ENCODE measurements around the gene MED7. TPM values are rescaled to one million over a fixed set of nuclear protein-coding genes. Genes with fewer than 3 reads are reported as not detected.
A peak's percentile ranks its signal among the peaks of the same experiment; 100 is the strongest.

MED7 gene
- total and polyA plus RNA-seq, 2 of the 4 experiments (the other 2 are of a cell fraction): 8.6 to 9.0 TPM

- WGBS, 2 experiments (ENCODE audit: extremely low coverage in 2 of 2, insufficient read length in 1 of 2): no CpG with 5 or more reads among the region's 7 CpGs
- Histone ChIP-seq H3K4me2 (ENCODE audit: low read depth, low read length) (no peak overlapping the region), H3K79me1 (ENCODE audit: low read depth in 1 of 2, low read length in 2 of 2) (no peaks in the 10 kb centered on the region; a peak in 1 of 4 replicates), H3K4me1 (ENCODE audit: control insufficient read depth, insufficient read depth, low read length) (no peaks in the 10 kb centered on the region), H2AK9ac (replicated peaks; ENCODE audit: low read depth, low read length, poor library complexity) (no peak overlapping the region), H2BK15ac (ENCODE audit: low read depth, low read length) (no peak overlapping the region), H4K20me1 (ENCODE audit: insufficient read depth, low read length) (no peaks in the 10 kb centered on the region), H3K14ac (replicated peaks; ENCODE audit: low read depth, low read length) (no peak overlapping the region), H3K27ac (ENCODE audit: insufficient read depth, low read length) (no peak overlapping the region), H3K9me3 (ENCODE audit: control insufficient read depth, insufficient read depth, low read length) (no peaks in the 10 kb centered on the region), H4K8ac (ENCODE audit: low read depth in 2 of 2, low read length in 2 of 2) (no peak overlapping the region), H3K9ac (ENCODE audit: low read depth, low read length) (no peak overlapping the region), H3K23ac (ENCODE audit: low read depth, low read length) (no peak overlapping the region), H3K18ac (ENCODE audit: low read depth, low read length) (no peak overlapping the region), H2BK20ac (ENCODE audit: low read depth, low read length) (no peak overlapping the region), H3K4ac (ENCODE audit: low read depth, low read length) (no peak overlapping the region), H3K36me3 (ENCODE audit: control insufficient read depth, insufficient read depth, low read length) (no peaks in the 10 kb centered on the region), H2AK5ac (ENCODE audit: low read depth, low read length) (no peak overlapping the region), H2AFZ (replicated peaks; ENCODE audit: low read length, poor library complexity) (no peak overlapping the region), H3K56ac (ENCODE audit: extremely low read depth, insufficient read depth, low read length) (no peak overlapping the region), H3K9me1 (ENCODE audit: insufficient read depth, low read length) (no peaks in the 10 kb centered on the region), H4K91ac (ENCODE audit: insufficient read depth, low read depth, low read length) (no peak overlapping the region), H3K4me3 (ENCODE audit: insufficient read depth, low read depth, low read length) (no peak overlapping the region), H3K27me3 (ENCODE audit: control insufficient read depth, insufficient read depth, low read length) (no peaks in the 10 kb centered on the region), H2BK120ac (ENCODE audit: low read depth, low read length) (no peak overlapping the region), H2BK5ac (ENCODE audit: low read depth, low read length, poor library complexity, severe bottlenecking) (no peak overlapping the region), H4K5ac (ENCODE audit: low read depth, low read length) (no peak overlapping the region)
- TF ChIP-seq RCOR1 (IDR thresholded peaks at IDR 0.05; ENCODE audit: insufficient replicate concordance, low read length) (no peak), MAFK (IDR thresholded peaks at IDR 0.05; ENCODE audit: low read depth, low read length) (no peak), NFE2L2 (IDR thresholded peaks at IDR 0.05; ENCODE audit: low read depth, low read length) (no peak), USF2 (IDR thresholded peaks at IDR 0.05; ENCODE audit: low read depth, low read length) (no peak), FOS (IDR thresholded peaks at IDR 0.05; ENCODE audit: low read depth, low read length) (no peak), SMC3 (IDR thresholded peaks at IDR 0.05; ENCODE audit: low read depth, low read length) (no peak), MXI1 (IDR thresholded peaks at IDR 0.05; ENCODE audit: borderline replicate concordance, low read depth, low read length) (no peak), RFX5 (IDR thresholded peaks at IDR 0.05; ENCODE audit: low read depth, low read length) (no peak), CHD1 (IDR thresholded peaks at IDR 0.05; ENCODE audit: low read depth, low read length) (no peak), BHLHE40 (IDR thresholded peaks at IDR 0.05; ENCODE audit: low read depth, low read length) (no peak)
- TF ChIP-seq, protein P1, sequence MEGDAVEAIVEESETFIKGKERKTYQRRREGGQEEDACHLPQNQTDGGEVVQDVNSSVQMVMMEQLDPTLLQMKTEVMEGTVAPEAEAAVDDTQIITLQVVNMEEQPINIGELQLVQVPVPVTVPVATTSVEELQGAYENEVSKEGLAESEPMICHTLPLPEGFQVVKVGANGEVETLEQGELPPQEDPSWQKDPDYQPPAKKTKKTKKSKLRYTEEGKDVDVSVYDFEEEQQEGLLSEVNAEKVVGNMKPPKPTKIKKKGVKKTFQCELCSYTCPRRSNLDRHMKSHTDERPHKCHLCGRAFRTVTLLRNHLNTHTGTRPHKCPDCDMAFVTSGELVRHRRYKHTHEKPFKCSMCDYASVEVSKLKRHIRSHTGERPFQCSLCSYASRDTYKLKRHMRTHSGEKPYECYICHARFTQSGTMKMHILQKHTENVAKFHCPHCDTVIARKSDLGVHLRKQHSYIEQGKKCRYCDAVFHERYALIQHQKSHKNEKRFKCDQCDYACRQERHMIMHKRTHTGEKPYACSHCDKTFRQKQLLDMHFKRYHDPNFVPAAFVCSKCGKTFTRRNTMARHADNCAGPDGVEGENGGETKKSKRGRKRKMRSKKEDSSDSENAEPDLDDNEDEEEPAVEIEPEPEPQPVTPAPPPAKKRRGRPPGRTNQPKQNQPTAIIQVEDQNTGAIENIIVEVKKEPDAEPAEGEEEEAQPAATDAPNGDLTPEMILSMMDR (conservative IDR thresholded peaks at IDR 0.05; ENCODE audit: low read depth, low read length): no peak
- BruUV-seq (replicated peaks): no TSS peak
- dilution Hi-C loops (cut with HindIII; ENCODE audit: low sequenced_read_pairs, unreplicated experiment): no loop called here
- POLR2A ChIA-PET (ENCODE audit: unreplicated experiment): no interaction called here
- CTCF ChIA-PET: interaction anchor here (0.6 to 0.7 kb wide), 2 partner anchors 16 to 1127 kb away, joined by 3 to 5 read pairs; no protein-coding TSS in a partner anchor
- ATAC-seq (ENCODE audit: low read depth) (no peak), DNase-seq (peak; percentile 21)
- intact Hi-C loops (cut with micrococcal nuclease): loop anchor here (5.0 kb wide), 3 partner anchors 304 to 1514 kb away; no protein-coding TSS in a partner anchor
- in situ Hi-C loops (cut with MboI; ENCODE audit: low sequenced_read_pairs): loop anchor here (25.0 kb wide), 1 partner anchor 1194 kb away; no protein-coding TSS in a partner anchor
Measured at GRCh38 chr5:157130925-157131324, 11.7 kb downstream of the MED7 start.

All from IMR-90 (cell line).